ENCODE results near the gene TBC1D22A.

DNA sequence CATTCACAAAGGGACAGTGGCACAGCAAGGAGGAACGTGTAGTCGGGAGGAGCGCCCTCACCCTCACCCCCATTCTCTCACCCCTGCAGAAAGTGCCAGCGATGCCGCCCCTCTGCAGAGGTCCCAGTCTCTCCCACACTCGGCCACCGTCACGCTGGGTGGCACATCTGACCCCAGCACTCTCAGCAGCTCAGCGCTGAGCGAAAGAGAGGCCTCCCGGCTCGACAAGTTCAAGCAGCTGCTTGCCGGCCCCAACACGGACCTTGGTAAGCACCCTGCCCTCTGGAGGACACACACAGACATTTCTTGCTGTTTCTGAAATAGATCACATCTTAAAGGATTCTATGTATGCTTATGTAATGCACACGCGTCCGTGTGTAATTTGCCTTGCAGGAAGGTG is 34.9 kb downstream of the TBC1D22A start:
- TF ChIP-seq EZH2 (optimal IDR thresholded peaks at IDR 0.05; ENCODE audit: low read depth, low read length) (no peak), CTCF (IDR thresholded peaks at IDR 0.05; ENCODE audit: low read length) (no peak)
